ENCODE results near the gene KCTD10.
"Not testable (repeated sequence)": the region's sequence is repeated elsewhere in the genome, so short reads cannot be mapped to it uniquely, and the experiment has no call there.

The KCTD10 gene

GRCh38 chr12:109432842-109433304 is 44.2 kb downstream of the KCTD10 start:
- in situ Hi-C loops (cut with HindIII; ENCODE audit: low pct_unique_long_range_greater_than_20kb, low sequenced_read_pairs), result no loop called here
- DNase-seq (ENCODE audit: low read depth in 1 of 2, low spot score in 1 of 2), result peak; percentile 45 to 93

GRCh38 chr12:109432431-109432830 is 44.7 kb downstream of the KCTD10 start:
- in situ Hi-C loops (cut with HindIII; ENCODE audit: low pct_unique_long_range_greater_than_20kb, low sequenced_read_pairs), result no loop called here
- TF ChIP-seq JUND (IDR thresholded peaks at IDR 0.05; ENCODE audit: low read depth), result no peak
- no peak for DNase-seq (ENCODE audit: low read depth in 1 of 2, low spot score in 1 of 2)

More at GRCh38 chr12:109432842-109433304, 44.2 kb downstream of the KCTD10 start:
- TF ChIP-seq JUND (IDR thresholded peaks at IDR 0.05; ENCODE audit: low read depth), result no peak

GRCh38 chr12:109430244-109430643 is 46.9 kb downstream of the KCTD10 start:
- DNase-seq (ENCODE audit: low read depth in 1 of 2, low spot score in 1 of 2), result no peak
- no peak for TF ChIP-seq JUND (IDR thresholded peaks at IDR 0.05; ENCODE audit: low read depth)
- in situ Hi-C loops (cut with HindIII; ENCODE audit: low pct_unique_long_range_greater_than_20kb, low sequenced_read_pairs), result no loop called here

GRCh38 chr12:109428804-109429203 is 48.3 kb downstream of the KCTD10 start:
- in situ Hi-C loops (cut with HindIII; ENCODE audit: low pct_unique_long_range_greater_than_20kb, low sequenced_read_pairs); DNase-seq (ENCODE audit: low read depth in 1 of 2, low spot score in 1 of 2): not testable (repeated sequence)

- in situ Hi-C loops (cut with HindIII; ENCODE audit: low pct_unique_long_range_greater_than_20kb, low sequenced_read_pairs), result no loop called here
- DNase-seq (ENCODE audit: low read depth in 1 of 2, low spot score in 1 of 2), result peak; percentile 60 to 86
- TF ChIP-seq JUND (IDR thresholded peaks at IDR 0.05; ENCODE audit: low read depth), result no peak
Observed at GRCh38 chr12:109428037-109428629, 49.0 kb downstream of the KCTD10 start.

- DNase-seq (ENCODE audit: low read depth in 1 of 2, low spot score in 1 of 2), result no peak
- TF ChIP-seq JUND (IDR thresholded peaks at IDR 0.05; ENCODE audit: low read depth), result no peak
- in situ Hi-C loops (cut with HindIII; ENCODE audit: low pct_unique_long_range_greater_than_20kb, low sequenced_read_pairs), result no loop called here
Observed at GRCh38 chr12:109423392-109423791, 53.7 kb downstream of the KCTD10 start.

- no peak for DNase-seq (ENCODE audit: low read depth in 1 of 2, low spot score in 1 of 2)
- in situ Hi-C loops (cut with HindIII; ENCODE audit: low pct_unique_long_range_greater_than_20kb, low sequenced_read_pairs), result no loop called here
- TF ChIP-seq JUND (IDR thresholded peaks at IDR 0.05; ENCODE audit: low read depth), result no peak
Observed at GRCh38 chr12:109422251-109422650, 54.8 kb downstream of the KCTD10 start.

GRCh38 chr12:109421355-109422087 is 55.6 kb downstream of the KCTD10 start:
- no peak for DNase-seq (ENCODE audit: low read depth in 1 of 2, low spot score in 1 of 2)
- in situ Hi-C loops (cut with HindIII; ENCODE audit: low pct_unique_long_range_greater_than_20kb, low sequenced_read_pairs), result no loop called here
- TF ChIP-seq JUND (IDR thresholded peaks at IDR 0.05; ENCODE audit: low read depth), result no peak

GRCh38 chr12:109418848-109419480 is 58.1 kb downstream of the KCTD10 start:
- in situ Hi-C loops (cut with HindIII; ENCODE audit: low pct_unique_long_range_greater_than_20kb, low sequenced_read_pairs), result no loop called here
- DNase-seq (ENCODE audit: low read depth in 1 of 2, low spot score in 1 of 2), result no peak
- no peak for TF ChIP-seq JUND (IDR thresholded peaks at IDR 0.05; ENCODE audit: low read depth)

GRCh38 chr12:109406147-109406546 is 71.0 kb downstream of the KCTD10 start:
- in situ Hi-C loops (cut with HindIII; ENCODE audit: low pct_unique_long_range_greater_than_20kb, low sequenced_read_pairs); DNase-seq (ENCODE audit: low read depth in 1 of 2, low spot score in 1 of 2): not testable (repeated sequence)

GRCh38 chr12:109404841-109405240 is 72.3 kb downstream of the KCTD10 start:
- DNase-seq (ENCODE audit: low read depth in 1 of 2, low spot score in 1 of 2); in situ Hi-C loops (cut with HindIII; ENCODE audit: low pct_unique_long_range_greater_than_20kb, low sequenced_read_pairs): not testable (repeated sequence)
